Activated T-cell treated with anti-CD3 and anti-CD28 coated beads for 1 hour (primary cell): ENCODE data around the gene CRELD2.

Experiments
- DNase-seq: peaks from one replicate; pipeline ENCODE4 v3.0.0-alpha.2; 2020; ENCODE audit warnings: low read depth

The CRELD2 gene

DNA sequence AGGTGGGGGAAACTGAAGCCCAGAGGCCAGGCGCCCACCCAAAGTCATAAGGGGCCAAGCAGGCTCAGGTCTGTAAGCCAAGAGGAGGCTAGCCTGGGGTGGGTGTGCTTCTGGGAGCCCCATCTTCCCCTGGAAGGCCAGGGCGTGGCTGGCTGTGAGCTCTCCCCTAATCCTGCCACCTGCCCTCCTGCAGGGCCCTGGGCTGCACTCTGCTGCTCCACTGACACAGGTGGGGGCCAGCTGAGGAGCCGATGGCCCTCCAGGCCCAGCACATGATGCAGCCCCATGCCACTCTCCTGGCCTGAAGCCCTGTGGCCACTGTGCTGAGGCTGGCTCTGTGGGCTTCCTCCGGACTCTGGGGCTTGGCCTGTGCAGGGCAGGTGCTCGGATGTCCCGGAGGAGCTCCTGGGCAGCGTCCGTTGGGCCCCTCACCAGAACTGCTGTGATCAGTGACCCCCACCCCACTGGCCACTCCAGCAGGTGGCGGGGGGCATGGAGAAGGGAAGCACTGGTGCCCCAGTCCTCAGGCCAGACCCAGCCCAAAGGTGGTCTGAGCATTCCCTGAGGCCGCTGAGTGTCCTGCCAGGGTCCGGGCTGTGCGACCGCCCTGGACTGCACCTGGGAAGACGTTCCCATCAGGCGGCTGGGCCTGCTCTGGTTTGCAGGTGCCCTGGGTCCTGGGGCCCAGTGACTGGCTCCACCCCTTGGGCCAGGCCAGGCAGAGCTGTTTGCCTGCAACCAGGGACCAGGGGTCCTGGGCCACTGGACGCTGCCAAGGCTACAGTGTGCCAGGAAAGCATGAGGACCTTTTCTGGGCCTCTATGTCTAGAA is 50.6 kb downstream of the CRELD2 start:
- DNase-seq = no peak

DNA sequence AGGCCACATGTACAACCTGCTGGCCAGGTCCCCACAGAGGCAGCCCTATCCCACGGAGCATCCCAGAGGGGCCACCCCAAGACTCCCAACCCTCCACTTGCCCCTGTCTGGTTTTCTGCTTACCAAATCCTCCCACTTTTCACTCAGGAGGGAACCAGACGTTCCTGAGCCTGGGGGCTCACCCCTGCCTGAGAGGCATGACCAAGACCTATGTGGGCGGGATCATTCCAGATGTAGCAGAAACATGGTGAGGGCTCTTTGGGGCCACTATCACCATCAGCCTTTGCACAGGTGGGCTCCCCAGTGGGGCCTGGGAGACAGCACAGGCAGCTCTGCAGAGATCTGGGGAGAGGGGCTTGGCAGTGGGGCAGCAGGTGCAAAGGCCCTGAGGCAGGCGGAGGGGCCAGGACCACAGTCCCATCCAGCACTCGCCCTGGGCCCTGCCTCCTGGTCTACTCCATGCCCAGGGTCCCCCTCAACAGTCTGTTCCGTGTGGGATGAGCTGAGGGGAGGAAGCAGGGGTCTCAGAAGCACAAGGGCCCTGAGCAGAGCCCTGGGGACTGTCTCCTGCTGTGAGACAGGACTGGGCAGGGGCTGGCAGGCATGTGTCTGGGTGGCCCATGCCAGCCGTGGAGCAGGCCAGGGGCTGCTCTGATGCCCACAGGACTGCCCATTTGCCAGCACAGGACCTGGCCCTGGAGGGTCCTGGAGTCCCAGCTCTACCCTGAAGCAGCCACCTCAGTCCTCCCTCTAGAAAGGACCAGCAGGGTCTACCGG is 51.5 kb downstream of the CRELD2 start:
- no peak for DNase-seq

DNA sequence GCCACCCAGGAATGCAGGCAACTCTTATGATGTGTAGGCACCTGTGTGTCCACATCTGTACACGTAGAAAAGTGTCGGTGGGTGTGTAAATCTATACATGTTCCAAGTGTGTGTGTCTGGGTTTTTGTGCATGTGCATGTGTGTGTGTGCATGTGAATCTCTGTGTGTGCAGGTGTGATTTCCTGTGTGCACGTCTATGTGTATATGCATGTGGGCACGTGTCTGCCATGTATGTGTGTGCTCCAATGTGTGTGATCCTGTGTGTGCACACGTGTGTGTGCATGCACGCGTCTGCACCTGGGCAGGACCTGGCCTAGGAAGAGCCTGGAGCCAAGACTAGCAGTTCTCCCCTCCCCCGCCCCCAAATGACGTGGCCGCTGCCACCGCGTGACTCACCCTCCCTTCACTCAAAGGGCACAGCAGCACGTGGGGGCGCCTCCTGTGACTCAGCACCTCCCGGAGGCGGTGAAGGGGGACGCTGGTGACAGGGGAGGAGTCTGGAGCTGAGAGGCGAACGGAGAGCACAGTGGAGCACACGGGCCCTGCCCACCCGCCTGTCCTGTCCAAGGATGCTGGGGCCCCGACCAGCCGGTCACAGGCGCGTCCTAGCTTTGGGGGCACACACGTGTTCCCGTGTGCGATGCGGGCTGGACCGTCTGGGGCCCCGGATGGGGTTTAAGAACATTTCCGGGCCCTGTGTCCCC is 52.2 kb downstream of the CRELD2 start:
- peak; percentile 92 for DNase-seq

DNA sequence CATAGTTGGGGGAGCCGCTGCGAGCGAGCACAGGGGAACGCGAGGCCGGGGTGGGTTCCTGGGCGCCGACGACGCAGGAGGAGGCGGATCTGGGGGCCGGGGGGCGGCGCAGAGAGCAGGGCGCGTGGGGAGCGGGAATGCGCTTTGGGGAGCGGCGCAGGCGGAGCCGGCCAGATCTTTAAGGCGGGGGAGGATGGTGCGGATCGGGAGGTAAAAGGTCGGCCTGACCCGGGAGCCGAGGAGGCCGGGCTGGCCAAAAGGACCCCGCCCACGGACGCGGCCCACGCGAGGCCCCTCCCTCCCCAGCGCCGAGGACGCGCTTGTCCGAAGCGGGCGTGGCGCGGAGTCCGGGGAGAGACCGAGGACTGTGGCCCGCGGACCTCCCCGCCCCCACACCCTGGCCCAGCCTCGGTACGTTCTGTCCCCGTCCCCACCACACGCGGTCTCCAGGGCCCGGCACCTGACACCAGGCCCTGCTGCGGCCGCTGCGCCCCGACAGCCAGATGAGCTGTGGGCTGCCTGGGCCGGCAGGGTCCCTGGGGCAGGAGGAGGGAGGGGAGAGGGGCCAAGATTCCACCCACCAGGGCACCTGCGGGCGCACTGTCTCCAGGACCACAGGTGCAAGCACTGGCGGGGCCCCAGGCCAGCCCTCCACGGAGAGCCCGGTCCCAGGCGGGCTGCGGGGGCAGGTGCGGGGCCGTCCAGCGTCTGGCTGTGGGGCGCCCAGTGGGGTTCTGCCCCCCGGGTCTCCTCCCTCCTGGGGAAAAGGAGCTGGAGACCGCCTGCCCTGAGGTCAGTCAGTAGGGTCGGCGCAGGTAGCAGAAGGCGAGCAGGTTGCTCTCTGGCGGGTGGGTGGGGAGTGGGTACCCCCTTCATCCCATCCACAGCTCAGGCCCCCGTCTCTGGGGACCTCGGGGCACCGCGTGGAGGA is 53.1 kb downstream of the CRELD2 start:
- DNase-seq = no peak

DNA sequence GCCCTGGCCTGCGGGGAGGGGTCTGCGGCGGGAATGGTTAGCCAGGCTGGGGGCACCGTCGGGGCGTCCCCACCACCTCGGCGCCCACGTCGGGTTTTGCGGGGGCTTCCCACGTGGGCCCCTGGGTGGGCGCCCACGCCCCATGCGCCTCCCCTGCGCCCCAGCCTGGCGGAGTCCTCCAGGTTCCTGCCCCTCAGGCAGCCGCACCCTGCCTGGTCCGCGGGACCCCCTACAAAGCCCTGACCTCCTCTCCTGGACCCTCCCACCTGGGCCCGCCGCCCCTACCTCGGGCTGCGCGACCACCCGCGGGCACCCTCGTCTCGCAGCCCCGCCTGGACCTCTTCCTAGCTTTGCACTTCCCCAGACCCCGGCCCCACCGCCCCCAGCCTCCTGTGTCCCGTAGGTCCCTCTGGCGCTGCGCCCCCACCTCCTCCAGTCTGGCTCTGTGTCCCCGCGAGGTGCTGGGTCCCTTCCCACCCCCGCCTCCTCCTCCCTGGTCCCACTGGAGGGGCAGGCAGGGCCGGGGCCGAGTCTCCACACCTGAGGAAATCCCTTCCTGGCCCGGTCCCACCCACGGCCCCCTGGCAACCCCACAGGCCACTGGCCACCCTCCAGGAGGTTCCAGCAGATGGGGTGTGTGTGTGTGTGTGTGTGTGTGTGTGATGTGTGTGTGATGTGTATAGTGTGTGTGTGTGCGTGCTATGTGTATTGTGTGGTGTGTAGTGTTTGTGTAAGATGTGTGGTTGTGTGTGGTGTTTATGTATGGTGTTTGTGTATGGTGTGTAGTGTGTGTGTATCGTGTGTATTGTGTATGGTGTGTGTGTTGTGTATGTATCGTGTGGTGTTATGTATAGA is 54.0 kb downstream of the CRELD2 start:
- DNase-seq = no peak

DNA sequence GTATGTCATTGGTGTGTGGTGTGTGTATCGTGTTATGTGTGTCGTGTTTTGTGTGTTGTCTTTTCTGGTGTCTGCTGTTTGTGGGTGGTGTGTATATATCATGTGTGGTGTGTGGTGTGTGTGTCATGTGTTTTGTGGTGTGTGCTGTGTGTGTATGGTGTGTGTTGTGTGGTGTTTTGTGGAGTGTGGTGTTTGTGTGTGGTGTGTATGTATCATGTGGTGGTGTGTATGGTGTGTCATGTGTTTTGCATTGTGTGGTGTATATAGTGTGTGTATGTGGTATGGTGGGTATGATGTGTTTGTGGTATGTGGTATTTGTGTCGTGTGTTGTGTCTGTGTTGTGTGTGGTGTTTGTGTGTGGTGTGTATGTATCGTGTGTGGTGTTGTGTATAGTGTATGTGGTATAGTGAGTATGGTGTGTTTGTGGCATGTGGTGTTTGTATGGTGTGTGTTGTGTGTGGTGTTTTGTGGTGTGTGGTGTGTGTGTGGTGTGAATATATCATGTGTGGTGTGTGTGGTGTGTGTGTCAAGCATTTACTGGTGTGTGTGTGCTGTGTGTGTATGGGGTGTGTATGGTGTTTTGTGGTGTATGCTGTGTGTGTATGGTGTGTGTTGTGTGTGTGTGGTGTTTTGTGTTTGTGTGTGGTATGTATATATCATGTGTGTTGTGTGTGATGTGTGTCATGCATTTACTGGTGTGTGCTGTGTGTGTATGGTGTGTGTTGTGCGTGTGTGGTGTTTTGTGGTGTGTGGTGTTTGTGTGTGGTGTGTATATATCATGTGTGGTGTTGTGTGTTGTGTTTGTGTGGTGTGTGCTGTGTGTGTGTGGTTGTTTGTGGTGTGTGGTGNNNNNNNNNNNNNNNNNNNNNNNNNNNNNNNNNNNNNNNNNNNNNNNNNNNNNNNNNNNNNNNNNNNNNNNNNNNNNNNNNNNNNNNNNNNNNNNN is 54.9 kb downstream of the CRELD2 start:
- no peak for DNase-seq

DNA sequence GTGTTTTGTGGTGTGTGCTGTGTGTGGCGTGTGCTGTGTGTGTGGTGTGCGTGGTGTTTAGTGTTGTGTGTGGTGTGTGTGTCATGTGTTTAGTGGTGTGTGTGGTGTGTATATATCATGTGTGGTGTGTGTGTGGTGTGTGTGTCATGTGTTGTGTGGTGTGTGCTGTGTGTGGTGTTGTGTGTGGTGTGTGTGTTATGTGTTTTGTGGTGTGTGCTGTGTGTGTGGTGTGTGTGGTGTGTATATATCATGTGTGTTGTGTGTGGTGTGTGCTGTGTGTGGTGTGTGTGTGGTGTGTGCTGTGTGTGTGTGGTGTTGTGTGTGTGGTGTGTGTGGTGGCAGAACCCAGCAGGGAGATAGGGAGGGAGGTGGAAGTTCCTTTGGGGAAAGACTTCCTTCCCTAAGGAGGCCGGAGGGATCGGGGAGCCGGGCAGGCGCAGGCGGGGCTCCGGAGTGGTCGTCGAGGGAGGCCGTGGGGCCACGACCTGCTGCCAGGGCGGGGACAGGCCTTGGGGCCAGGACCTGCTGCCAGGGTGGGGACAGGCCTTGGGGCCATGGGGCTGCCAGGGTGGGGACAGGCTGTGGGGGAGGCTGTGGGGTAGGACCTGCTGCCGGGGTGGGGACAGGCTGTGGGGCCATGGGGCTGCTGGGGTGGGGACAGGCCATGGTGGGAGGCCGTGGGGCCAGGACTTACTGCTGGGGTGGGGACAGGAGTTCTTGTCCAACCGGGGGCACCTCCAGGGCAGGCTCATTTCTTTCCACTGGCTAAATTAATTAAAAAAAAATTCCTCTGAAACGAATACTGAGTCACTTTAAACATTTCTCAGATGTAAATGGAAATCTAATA is 57.3 kb downstream of the CRELD2 start:
- no peak for DNase-seq

DNA sequence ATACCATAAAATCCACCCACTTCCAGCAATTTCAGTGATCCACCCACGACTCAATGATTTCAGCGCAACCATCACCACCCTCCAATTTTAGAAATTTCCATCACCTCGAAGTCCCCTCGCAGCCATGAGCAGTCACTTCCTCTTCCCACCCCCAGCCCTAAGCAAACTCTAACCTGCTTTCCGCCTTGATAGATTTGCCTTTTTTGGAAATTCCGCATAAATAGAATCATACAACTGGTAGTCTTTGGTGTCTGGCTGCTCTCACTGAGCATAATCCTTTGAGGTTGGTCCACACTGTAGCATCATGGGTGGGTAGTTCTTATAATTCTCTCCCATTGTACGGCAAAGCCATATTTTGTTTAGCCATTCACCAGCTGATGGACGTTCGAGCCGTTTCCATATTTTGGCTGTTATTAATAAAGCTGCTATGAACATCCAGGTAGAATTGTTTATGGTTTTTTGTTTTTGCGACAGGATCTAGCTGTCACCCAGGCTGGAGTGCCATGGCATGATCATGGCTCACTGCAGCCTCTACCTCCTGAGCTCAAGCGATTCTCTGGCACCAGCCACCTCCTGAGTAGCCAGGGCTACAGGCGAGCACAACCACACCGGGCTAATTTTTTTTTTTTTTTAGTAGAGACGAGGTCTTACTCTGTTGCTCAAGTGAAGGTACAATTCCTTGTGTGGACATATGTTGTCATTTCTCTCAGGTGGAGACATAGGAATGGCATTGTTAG is 58.2 kb downstream of the CRELD2 start:
- DNase-seq = no peak
